GM23338 (cell line): ENCODE results near the gene LRRC51. TPM values are rescaled to one million over a fixed set of nuclear protein-coding genes. Genes with fewer than 3 reads are reported as not detected.

ENCODE experiments used
- ATAC-seq: fragments of 200-7000 bp; cut with Tn5 transposase; 3 replicates; pipeline ENCODE4 v1.9.1; 2020
- DNase-seq: peaks from one replicate; pipeline ENCODE4 v3.0.0-alpha.2; 2015; ENCODE audit warnings: low spot score
- H2AFZ ChIP-seq: fragments of 200-600 bp; sonication (generic); 2 replicates; pipeline ENCODE4 v1.8.0; 2016; ENCODE audit warnings: antibody characterized with exemption, mild to moderate bottlenecking, moderate library complexity
- H3F3A ChIP-seq: fragments of 200-600 bp; sonication (generic); replicated peaks from 2 replicates; pipeline ENCODE4 v1.8.0; 2017; ENCODE audit warnings: antibody characterized with exemption, mixed run types, low read depth
- H3K27ac ChIP-seq: fragments of 200-600 bp; sonication (generic); 2 replicates; pipeline ENCODE4 v1.6.1; 2016; ENCODE audit warnings: low read depth
- H3K27me3 ChIP-seq: fragments of 200-600 bp; sonication (generic); 2 replicates; pipeline ENCODE4 v1.8.0; 2016; ENCODE audit warnings: mild to moderate bottlenecking, mixed run types, moderate library complexity; ENCODE audit not compliant: insufficient read depth
- H3K36me3 ChIP-seq: fragments of 200-600 bp; sonication (generic); 2 replicates; pipeline ENCODE4 v1.8.0; 2016; ENCODE audit warnings: mild to moderate bottlenecking; ENCODE audit not compliant: insufficient read depth
- H3K4me1 ChIP-seq: fragments of 200-600 bp; sonication (generic); 2 replicates; pipeline ENCODE4 v1.8.0; 2016; ENCODE audit warnings: mild to moderate bottlenecking, moderate library complexity; ENCODE audit not compliant: insufficient read depth
- H3K4me2 ChIP-seq: fragments of 200-600 bp; sonication (generic); 2 replicates; pipeline ENCODE4 v1.7.1; 2017; ENCODE audit warnings: mixed run types
- H3K4me3 ChIP-seq: fragments of 200-600 bp; sonication (generic); 2 replicates; pipeline ENCODE4 v1.6.1; 2016; ENCODE audit warnings: mixed run types
- H3K79me2 ChIP-seq: fragments of 200-600 bp; sonication (generic); replicated peaks from 2 replicates; pipeline ENCODE4 v1.8.0; 2017; ENCODE audit warnings: mild to moderate bottlenecking; ENCODE audit not compliant: insufficient read depth
- H3K9me2 ChIP-seq: fragments of 200-600 bp; sonication (generic); 2 replicates; pipeline ENCODE4 v1.8.0; 2017; ENCODE audit not compliant: insufficient read depth
- H4K20me1 ChIP-seq: fragments of 200-600 bp; sonication (generic); replicated peaks from 2 replicates; pipeline ENCODE4 v1.8.0; 2017; ENCODE audit warnings: mild to moderate bottlenecking; ENCODE audit not compliant: insufficient read depth
- H3K27ac Mint-ChIP-seq: 2 replicates; pipeline ENCODE4 v1.8.0; 2020; ENCODE audit warnings: inconsistent platforms, mild to moderate bottlenecking, moderate library complexity, mixed read lengths
- H3K27me3 Mint-ChIP-seq: 3 replicates; pipeline ENCODE4 v1.8.0; 2022; ENCODE audit warnings: low read depth, mild to moderate bottlenecking, moderate library complexity, mixed read lengths, inconsistent platforms; ENCODE audit not compliant: insufficient read depth, poor library complexity
- H3K36me3 Mint-ChIP-seq: 3 replicates; pipeline ENCODE4 v1.8.0; 2021; ENCODE audit warnings: low read depth, mild to moderate bottlenecking, inconsistent platforms, moderate library complexity, mixed read lengths
- H3K4me1 Mint-ChIP-seq: 3 replicates; pipeline ENCODE4 v1.8.0; 2020; ENCODE audit warnings: mild to moderate bottlenecking, inconsistent platforms, mixed read lengths
- H3K4me3 Mint-ChIP-seq: 3 replicates; pipeline ENCODE4 v1.8.0; 2021; ENCODE audit warnings: moderate library complexity, mild to moderate bottlenecking, inconsistent platforms, mixed read lengths
- H3K9me3 Mint-ChIP-seq: 3 replicates; pipeline ENCODE4 v1.8.0; 2020; ENCODE audit warnings: moderate library complexity, mild to moderate bottlenecking, inconsistent platforms, mixed read lengths
- CREB1 ChIP-seq: fragments of 250-450 bp; sonication (Bioruptor Pico); IDR thresholded peaks from 2 replicates; pipeline ENCODE4 v1.5.0; 2020; ENCODE audit warnings: low read depth, mild to moderate bottlenecking, moderate library complexity
- CTCF ChIP-seq, 2 experiments: fragments of 200-600 bp in 1 of 2; sonication (generic) in 1 of 2; conservative IDR thresholded peaks; 2 replicates each; pipeline versions ENCODE4 v1.5.1 to v1.6.1; 2016 to 2017; ENCODE audit warnings: antibody characterized with exemption in 2 of 2, low read depth in 2 of 2, mild to moderate bottlenecking in 2 of 2, moderate library complexity in 1 of 2
- ETS1 ChIP-seq: IDR thresholded peaks from 2 replicates; pipeline ENCODE4 v1.6.1; 2016; ENCODE audit warnings: antibody characterized with exemption
- EZH2 ChIP-seq: fragments of 200-600 bp; sonication (generic); IDR thresholded peaks from one replicate; pipeline ENCODE4 v1.8.0; 2017; ENCODE audit warnings: antibody characterized with exemption, mild to moderate bottlenecking, low read depth; ENCODE audit not compliant: unreplicated experiment
- EZH2phosphoT487 ChIP-seq: fragments of 200-600 bp; sonication (generic); IDR thresholded peaks from one replicate; pipeline ENCODE4 v1.8.1; 2018; ENCODE audit warnings: antibody characterized with exemption; ENCODE audit not compliant: unreplicated experiment
- JUNB ChIP-seq: IDR thresholded peaks from one replicate; pipeline ENCODE4 v1.6.1; 2016; ENCODE audit warnings: antibody characterized with exemption; ENCODE audit not compliant: unreplicated experiment
- NANOG ChIP-seq: IDR thresholded peaks from 2 replicates; pipeline ENCODE4 v1.6.1; 2016; ENCODE audit warnings: antibody characterized with exemption, borderline replicate concordance
- POLR2AphosphoS5 ChIP-seq: IDR thresholded peaks from 2 replicates; pipeline ENCODE4 v1.6.1; 2016; ENCODE audit warnings: antibody characterized with exemption, low read depth
- REST ChIP-seq: IDR thresholded peaks from one replicate; pipeline ENCODE4 v1.6.1; 2018; ENCODE audit warnings: antibody characterized with exemption; ENCODE audit not compliant: unreplicated experiment
- STAT1 ChIP-seq: IDR thresholded peaks from one replicate; pipeline ENCODE4 v1.6.1; 2016; ENCODE audit warnings: antibody characterized with exemption; ENCODE audit not compliant: unreplicated experiment
- ZNF114 ChIP-seq: fragments of 250-450 bp; sonication (Bioruptor Pico); IDR thresholded peaks from 2 replicates; pipeline ENCODE4 v1.5.0; 2020; ENCODE audit warnings: mild to moderate bottlenecking, moderate library complexity
- ZNF331 ChIP-seq: fragments of 250-450 bp; sonication (Bioruptor Pico); IDR thresholded peaks from 2 replicates; pipeline ENCODE4 v1.5.0; 2020; ENCODE audit warnings: low read depth, mild to moderate bottlenecking, moderate library complexity
- polyA plus RNA-seq: library from polyadenylated mRNA; unstranded; fragments of >200 nt; fragmentation: Nextera tagmentation; extraction: Ambion mirVana; gene quantifications from 2 replicates; pipeline ENCODE4 v1.2.1, GENCODE V29; 2016
- total RNA-seq: library from RNA; depleted of rRNA; stranded (reverse); fragments of >200 nt; shearing (Covaris generic); gene quantifications from 2 replicates; pipeline ENCODE4 v1.2.3, GENCODE V29; 2014

Gene LRRC51
- total and polyA plus RNA-seq, 2 experiments from 2014 or later: 3.6 to 4.2 TPM

DNA sequence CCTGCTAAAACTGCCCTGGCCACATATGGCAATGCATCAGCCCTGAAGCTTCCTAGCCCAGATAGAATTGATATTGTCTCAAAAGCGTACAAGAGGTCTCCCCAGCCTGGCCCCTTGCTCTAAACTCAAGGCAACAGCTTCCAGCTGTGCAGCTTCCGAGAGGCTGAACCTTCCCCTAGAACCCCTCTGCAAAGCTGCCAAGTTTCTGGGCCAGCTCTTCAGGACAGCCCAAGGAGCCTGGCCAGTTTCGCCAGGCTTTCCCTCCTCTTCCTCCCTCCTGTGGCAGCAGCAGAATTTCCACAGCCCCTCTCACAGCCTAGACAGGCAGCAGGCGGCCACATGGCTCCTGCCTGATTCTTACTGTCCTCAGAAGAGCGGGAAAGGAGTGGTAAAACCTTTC is 34.8 kb upstream of the LRRC51 start:
- Histone ChIP-seq H3K9me2 (no peaks in the 10 kb centered on the region), H3K27ac (no peak overlapping the region), H2AFZ (no peak overlapping the region), H4K20me1 (peaks cover 8% of the 10 kb centered on the region), H3K4me1 (peaks cover 13% of the 10 kb centered on the region), H3F3A (peaks cover 5% of the 10 kb centered on the region), H3K4me2 (no peak overlapping the region), H3K4me3 (no peak overlapping the region), H3K27me3 (no peaks in the 10 kb centered on the region), H3K79me2 (peaks cover 51% of the 10 kb centered on the region), H3K36me3 (no peaks in the 10 kb centered on the region)
- peaks cover 13% of the 10 kb centered on the region for H3K4me1 Mint-ChIP-seq
- TF ChIP-seq ETS1 (no peak), STAT1 (no peak), ZNF114 (CRISPR knock-in tag) (no peak), ZNF331 (CRISPR knock-in tag) (no peak)
- H3K9me3 Mint-ChIP-seq: no peaks in the 10 kb centered on the region
- ATAC-seq: no peak
- H3K27ac Mint-ChIP-seq: peak overlapping the region; percentile 66
- no peak overlapping the region for H3K4me3 Mint-ChIP-seq
- peaks cover 6% of the 10 kb centered on the region; the same call in 2 of the 3 replicates for H3K36me3 Mint-ChIP-seq
- DNase-seq: no peak
- H3K27me3 Mint-ChIP-seq: peaks cover 7% of the 10 kb centered on the region

- ATAC-seq (peak; percentile 79), DNase-seq (no peak)
- H3K4me3 Mint-ChIP-seq: no peak overlapping the region
- H3K9me3 Mint-ChIP-seq: no peaks in the 10 kb centered on the region
- H3K79me2 ChIP-seq: peaks cover 51% of the 10 kb centered on the region
- H3F3A ChIP-seq: no peaks in the 10 kb centered on the region
- H4K20me1 ChIP-seq: peaks cover 16% of the 10 kb centered on the region
- H3K4me1 ChIP-seq: no peaks in the 10 kb centered on the region
- no peak overlapping the region for H3K4me2 ChIP-seq
- H3K27ac Mint-ChIP-seq: peak overlapping the region; percentile 91
- no peak overlapping the region for H2AFZ ChIP-seq
- no peaks in the 10 kb centered on the region for H3K27me3 ChIP-seq
- H3K9me2 ChIP-seq: no peaks in the 10 kb centered on the region
- peaks cover 4% of the 10 kb centered on the region for H3K27me3 Mint-ChIP-seq
- peaks cover 13% of the 10 kb centered on the region; the same call in 2 of the 3 replicates for H3K4me1 Mint-ChIP-seq
- H3K36me3 Mint-ChIP-seq: peaks cover 6% of the 10 kb centered on the region; the same call in 2 of the 3 replicates
- H3K4me3 ChIP-seq: no peak overlapping the region
- H3K36me3 ChIP-seq: no peaks in the 10 kb centered on the region; the same call in 1 of the 2 replicates
- H3K27ac ChIP-seq: peak overlapping the region; percentile 67; the same call in 1 of the 2 replicates
- TF ChIP-seq STAT1: no peak
- no peak for TF ChIP-seq ZNF331 (CRISPR knock-in tag)
- no peak for TF ChIP-seq ZNF114 (CRISPR knock-in tag)
- TF ChIP-seq EZH2: no peak
- TF ChIP-seq NANOG: no peak
- no peak for TF ChIP-seq REST
- TF ChIP-seq CTCF (conservative IDR thresholded peaks at IDR 0.05; ENCODE audit: low read depth in 2 of 2): no peak
- TF ChIP-seq EZH2phosphoT487: no peak
- TF ChIP-seq JUNB: no peak
- no peak for TF ChIP-seq CREB1 (CRISPR knock-in tag)
- TF ChIP-seq POLR2AphosphoS5: no peak
Observed at GRCh38 chr11:72048766-72049460, 31.7 kb upstream of the LRRC51 start.
